HG03378 (cell line): ENCODE results near the gene DST.
A peak's percentile ranks its signal among the peaks of the same experiment; 100 is the strongest.
"Not testable (repeated sequence)": the region's sequence is repeated elsewhere in the genome, so short reads cannot be mapped to it uniquely, and the experiment has no call there.

Experiments used
- ATAC-seq: cut with Tn5 transposase; IDR thresholded peaks from one replicate; pipeline ENCODE4 v1.9.1; 2021; ENCODE audit warnings: mild to moderate bottlenecking, moderate library complexity; ENCODE audit not compliant: unreplicated experiment

DST gene

GRCh38 chr6:56573624-56574023 is 69.1 kb downstream of the DST start:
- no peak for ATAC-seq

DNA sequence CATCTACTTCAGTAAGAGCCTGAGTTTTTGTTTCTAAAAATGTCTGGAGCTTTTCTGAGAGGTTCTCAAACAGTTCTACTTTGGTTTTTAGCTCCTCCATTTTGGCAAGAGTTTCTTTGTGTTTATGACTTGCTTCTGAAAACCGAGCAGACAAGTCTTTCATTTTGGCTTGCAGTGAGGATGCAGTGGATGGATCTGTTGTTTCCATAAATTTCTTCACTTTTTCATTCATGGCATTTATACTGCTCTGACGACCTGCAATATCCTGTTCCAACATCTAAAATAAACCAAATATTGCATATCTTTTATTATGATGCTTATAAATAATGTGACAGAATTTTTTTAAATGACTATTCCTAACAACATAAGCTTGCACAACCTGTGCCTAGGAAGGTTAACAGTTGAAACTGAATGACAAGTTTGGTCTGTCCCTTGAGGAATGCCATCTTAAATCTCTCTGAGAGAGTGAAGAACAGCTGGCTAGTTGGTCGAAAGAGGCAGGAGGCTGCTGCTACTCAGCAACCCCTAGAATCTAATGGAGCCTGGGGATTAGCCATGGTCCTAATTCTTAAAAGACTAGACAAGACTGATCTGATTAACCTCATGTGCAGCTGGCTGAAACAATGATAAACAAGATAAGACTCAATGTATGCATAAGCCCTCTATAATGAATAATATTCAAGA is 69.8 kb downstream of the DST start:
- no peak for ATAC-seq

GRCh38 chr6:56571605-56572004 is 71.1 kb downstream of the DST start:
- ATAC-seq = no peak

GRCh38 chr6:56570413-56571359 is 72.0 kb downstream of the DST start:
- ATAC-seq = peak; percentile 97

DNA sequence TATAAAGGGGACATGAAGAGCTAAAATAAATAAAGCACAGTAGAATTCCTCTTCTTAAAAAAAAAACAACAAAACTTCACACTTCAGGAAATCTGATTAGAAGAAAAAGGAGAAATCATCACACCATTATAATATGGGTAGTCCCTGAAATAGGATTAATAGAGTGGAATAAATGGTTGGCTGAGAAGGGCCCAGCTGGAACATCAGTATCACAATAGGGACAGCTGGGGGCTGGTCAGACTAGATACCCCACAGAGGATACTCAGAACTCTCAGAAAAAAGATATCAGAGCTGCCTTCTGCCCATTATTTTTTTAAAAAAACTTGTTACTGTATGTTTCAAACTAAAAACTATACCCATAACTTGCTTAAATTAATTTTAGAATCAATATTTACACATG is 75.2 kb downstream of the DST start:
- ATAC-seq = no peak

GRCh38 chr6:56562730-56563129 is 80.0 kb downstream of the DST start:
- not testable (repeated sequence) for ATAC-seq

DNA sequence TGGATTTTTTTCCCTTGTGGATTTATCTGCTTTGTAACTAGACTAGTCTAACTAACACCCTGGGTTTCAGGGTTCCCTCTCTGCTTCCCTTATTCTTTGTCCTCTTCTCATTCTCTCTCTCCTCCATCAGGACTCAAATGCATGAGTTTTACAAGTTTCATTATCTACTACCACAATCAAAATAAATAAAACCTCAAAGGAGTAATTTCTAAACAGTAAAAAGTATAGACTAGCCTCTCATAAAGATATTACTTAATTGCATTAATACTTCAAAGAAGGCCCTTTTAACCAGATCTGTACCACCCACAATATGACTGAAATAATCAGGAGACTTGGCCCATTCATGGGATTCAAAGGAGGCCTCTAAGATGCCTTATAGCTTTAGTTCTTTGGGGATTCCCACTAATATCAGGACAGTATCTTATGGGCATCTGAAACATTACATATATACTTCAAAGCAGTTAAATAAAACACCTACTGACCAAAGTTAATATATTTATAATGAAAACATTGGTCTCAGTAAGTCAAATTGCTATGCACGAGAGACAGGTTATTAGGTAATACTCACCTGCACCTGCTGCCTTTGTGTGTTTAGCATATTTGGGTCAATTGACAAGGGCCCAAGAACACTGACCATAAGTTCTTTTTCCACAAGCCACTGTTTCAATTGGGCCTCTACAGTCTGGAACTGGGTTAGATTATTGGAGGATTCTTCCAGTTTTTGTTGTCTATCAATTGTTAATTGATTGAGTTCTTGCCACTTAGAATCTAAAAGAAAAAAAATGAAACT is 85.7 kb downstream of the DST start:
- no peak for ATAC-seq

- ATAC-seq = no peak
Measured at GRCh38 chr6:56555438-56555872, 87.2 kb downstream of the DST start.

- no peak for ATAC-seq
Measured at GRCh38 chr6:56552187-56553130, 90.2 kb downstream of the DST start.

- no peak for ATAC-seq
Measured at GRCh38 chr6:56551409-56552120, 91.1 kb downstream of the DST start.

- ATAC-seq = no peak
Measured at GRCh38 chr6:56550301-56550700, 92.4 kb downstream of the DST start.

- ATAC-seq = no peak
Measured at GRCh38 chr6:56549014-56549413, 93.7 kb downstream of the DST start.

GRCh38 chr6:56547687-56548086 is 95.0 kb downstream of the DST start:
- ATAC-seq = no peak

GRCh38 chr6:56542364-56543331 is 100.0 kb downstream of the DST start:
- peak; percentile 96 for ATAC-seq

- ATAC-seq = no peak
Measured at GRCh38 chr6:56541741-56542360, 100.8 kb downstream of the DST start.

DNA sequence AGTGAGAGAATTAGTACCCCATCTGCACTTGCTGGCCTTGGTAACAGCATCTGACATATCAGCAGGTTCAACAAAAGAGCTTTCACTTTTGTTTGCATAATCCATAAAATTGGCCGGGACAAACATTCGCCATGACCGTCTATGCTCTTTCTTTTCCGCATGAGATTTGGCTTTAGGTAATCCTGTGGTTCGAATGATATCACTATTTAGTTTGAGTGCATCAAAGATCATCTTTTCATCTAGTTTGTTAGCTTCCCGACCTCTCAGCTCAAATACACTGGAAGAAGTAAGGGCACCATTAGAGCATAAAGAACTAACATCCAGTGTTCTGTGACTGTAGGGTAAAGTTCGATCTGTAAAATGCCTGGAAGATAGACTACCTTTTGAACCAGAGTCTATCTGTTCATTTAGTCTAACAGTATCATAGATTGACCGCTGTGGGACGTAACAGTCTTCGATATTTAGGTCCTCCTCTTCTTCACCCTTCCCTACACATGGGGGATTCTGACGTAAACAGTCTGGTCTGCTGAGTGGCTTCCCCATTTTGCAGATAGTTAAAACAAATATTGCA is 101.6 kb downstream of the DST start:
- no peak for ATAC-seq

GRCh38 chr6:56540232-56541029 is 102.3 kb downstream of the DST start:
- no peak for ATAC-seq
